GM23248 (cell line): Measurements from ENCODE around the gene TTLL8.

ENCODE experiments used
- EZH2 ChIP-seq: fragments of 200-600 bp; sonication (generic); IDR thresholded peaks from 2 replicates; pipeline ENCODE4 v1.6.1; 2018; ENCODE audit warnings: antibody characterized with exemption, mild to moderate bottlenecking; ENCODE audit not compliant: insufficient read depth, poor library complexity, severe bottlenecking
- EZH2phosphoT487 ChIP-seq: fragments of 200-600 bp; sonication (generic); IDR thresholded peaks from 2 replicates; pipeline ENCODE4 v1.6.1; 2018; ENCODE audit warnings: antibody characterized with exemption, moderate library complexity, mild to moderate bottlenecking, low read depth; ENCODE audit not compliant: insufficient read depth

DNA sequence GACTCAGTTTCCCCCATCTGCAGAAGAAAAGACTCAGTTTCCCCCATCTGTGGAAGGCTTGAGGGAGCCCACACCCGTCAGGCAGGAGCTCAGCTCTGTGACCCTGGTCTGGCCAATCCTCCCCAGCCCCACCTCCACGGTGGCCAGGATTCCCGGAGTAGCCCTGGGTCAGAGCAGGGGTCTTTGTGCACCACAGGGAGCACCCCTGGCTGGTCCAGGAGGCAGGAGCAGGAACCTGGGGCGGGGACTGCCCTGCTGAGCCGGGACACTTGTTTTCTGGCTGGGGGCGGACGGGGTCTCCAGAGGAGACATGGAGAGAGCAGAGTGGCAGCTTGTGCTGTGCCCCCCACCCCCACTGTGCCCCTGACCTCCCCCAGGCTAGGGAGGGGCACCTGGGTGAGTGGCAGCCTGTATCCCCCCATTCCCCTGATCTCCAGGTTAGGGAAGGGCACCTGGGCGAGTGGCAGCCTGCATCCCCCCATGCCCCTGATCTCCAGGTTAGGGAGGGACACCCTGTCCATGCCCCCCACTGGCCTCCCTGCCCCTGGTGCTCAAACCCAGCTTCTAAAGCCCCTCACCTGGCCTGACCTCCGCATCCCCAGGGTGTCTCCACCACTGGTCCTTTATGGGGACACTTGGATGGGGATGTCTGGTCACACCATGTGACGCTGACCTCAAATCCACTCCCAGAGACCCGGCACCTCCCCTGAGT, 64.3 kb downstream of the TTLL8 start:
- no peak for TF ChIP-seq EZH2
- TF ChIP-seq EZH2phosphoT487 = no peak
